GDM1 (cell line): ENCODE data around the gene POLN.
A peak's percentile ranks its signal among the peaks of the same experiment; 100 is the strongest.
"Not testable (repeated sequence)": the region's sequence is repeated elsewhere in the genome, so short reads cannot be mapped to it uniquely, and the experiment has no call there.

ENCODE experiments used
- DNase-seq: peaks from one replicate; lab custom pipeline; 2025; lab: John Stamatoyannopoulos, UW

The POLN gene

DNA sequence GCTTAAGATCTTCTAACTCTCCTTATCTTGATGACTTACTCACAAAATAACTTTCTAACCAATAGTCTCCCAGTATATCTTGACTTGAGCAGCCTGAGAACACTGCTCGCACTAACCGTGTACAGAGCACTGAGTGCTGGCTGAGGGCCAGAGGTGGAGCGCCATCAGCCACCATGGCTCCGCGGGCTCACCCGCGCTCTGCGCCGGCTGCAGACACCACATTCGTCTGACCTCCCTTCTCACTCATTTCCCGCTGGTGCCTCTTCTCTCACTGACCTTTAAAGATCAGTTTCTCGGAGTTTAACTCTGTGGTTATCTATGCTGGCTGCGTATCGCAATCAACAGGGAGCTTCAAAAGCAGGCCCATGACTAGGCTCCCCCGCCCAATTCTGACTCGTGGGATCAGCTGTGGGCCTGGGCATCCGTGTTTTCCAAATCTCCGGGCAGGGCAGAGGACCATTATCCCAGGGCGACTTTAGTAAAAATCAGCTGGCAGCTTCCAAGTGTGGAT lies 78.6 kb downstream of the POLN start:
- DNase-seq: no peak

DNA sequence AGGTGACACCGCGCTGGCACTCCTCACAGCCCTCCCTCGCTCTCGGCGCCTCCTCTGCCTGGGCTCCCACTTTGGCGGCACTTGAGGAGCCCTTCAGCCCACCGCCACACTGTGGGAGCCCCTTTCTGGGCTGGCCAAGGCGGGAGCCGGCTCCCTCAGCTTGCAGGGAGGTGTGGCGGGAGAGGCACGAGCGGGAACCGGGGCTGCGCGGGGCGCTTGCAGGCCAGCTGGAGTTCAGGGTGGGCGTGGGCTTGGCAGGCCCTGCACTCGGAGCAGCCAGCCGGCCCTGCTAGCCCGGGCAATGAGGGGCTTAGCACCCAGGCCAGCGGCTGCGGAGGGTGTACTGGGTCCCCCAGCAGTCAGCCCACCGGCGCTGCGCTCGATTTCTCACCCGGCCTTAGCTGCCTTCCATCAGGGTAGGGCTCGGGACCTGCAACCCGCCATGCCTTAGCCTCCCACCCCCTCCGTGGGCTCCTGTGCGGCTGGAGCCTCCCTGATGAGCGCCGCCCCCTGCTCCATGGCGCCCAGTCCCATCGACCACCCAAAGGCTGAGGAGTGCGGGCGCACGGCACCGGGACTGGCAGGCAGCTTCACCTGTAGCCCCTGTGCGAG lies 80.7 kb downstream of the POLN start:
- not testable (repeated sequence) for DNase-seq

- no peak for DNase-seq
These were observed 82.0 kb downstream of the POLN start for GRCh38 chr4:2159931-2160330.

- no peak for DNase-seq
These were observed 86.7 kb downstream of the POLN start for GRCh38 chr4:2155246-2155645.

GRCh38 chr4:2154215-2154740 lies 87.6 kb downstream of the POLN start:
- DNase-seq: no peak

DNA sequence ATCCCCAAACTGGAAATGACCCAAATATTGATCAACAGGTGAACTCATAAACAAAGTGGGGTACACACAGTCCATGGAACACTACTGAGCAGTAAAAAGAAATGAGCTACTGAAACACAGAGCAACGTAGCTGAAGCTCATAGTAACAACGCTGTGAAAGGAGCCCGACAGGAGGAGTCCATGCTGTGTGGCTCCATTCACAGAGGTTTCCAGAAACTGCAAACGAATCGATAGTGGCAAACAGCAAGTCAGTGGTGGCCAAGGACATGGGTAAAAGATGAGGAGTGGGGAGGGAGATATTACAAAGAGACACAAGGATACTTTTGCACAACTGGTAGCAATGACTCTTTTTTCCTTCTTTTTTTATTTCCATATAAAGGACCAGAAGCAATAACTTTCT lies 90.4 kb downstream of the POLN start:
- DNase-seq: no peak

GRCh38 chr4:2150076-2150475 lies 91.8 kb downstream of the POLN start:
- DNase-seq: no peak

GRCh38 chr4:2142630-2143427 lies 99.1 kb downstream of the POLN start:
- DNase-seq: no peak

DNA sequence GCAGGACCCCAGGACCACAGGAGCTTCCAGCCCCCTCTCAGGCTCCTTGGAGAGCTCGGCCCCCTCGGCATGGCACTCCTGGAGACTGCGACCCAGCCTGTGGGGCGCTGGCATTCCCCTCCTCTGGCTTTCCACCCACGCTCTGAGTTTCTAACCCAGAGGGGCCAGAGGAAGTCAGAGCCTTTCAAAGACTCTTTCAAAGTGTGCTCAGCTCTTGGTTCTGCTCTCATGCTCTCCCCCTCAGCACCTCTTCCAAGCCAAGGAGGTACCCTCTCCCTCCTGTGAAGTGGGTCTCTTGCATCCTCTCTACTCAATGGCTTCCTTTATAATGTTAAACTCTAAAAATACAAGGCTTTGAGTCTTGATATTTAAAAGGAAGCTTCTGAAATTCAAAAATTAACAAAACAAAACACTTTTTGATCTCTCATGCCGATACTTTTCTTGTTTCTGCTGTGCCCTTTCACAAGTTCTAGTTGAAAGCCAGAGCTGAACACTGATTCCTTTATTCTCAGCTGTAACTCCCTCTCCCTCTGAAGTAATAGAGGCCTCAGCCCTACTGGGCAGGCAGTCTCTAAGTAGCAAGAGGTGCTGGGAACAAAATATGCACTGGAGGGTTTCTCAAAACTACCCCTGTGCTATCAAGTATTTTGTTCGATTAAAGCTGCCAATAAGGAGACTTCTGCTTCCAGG lies 100.0 kb downstream of the POLN start:
- no peak for DNase-seq

DNA sequence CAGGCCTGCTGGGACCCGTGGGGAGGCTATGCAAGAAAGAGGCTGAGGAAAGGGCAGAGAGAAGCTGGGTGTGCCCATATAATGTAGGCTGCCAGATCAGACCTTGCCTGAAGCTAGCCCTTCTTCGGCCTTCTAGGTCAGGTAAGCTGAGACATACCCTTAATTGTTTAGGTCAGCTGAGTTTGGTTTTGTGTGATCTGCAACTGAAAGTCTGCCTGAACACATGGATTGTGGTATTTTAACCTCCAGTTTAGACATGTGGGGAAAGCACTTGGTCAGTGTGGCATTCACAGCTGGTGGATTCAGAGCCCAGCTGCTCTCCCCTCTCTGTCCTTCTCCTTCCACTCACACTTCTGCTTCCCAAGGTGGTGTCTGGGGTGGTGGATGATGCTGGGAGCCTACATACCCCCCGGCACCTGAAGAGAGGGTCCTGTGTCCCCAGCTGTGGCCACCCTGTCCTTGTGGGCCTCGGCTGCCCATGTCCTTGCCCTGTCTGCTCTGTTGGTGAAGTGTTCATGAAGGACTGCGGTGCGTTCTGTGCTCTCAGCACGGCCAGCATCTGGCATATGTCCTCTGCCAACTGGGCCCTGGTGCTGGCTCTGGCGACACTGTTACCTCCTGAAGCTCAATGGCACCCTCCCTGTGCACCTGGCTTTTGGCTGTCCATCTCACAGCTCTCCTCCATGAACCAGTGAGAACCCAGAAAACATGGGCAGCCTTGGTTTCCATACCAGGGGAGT lies 100.7 kb downstream of the POLN start:
- no peak for DNase-seq

DNA sequence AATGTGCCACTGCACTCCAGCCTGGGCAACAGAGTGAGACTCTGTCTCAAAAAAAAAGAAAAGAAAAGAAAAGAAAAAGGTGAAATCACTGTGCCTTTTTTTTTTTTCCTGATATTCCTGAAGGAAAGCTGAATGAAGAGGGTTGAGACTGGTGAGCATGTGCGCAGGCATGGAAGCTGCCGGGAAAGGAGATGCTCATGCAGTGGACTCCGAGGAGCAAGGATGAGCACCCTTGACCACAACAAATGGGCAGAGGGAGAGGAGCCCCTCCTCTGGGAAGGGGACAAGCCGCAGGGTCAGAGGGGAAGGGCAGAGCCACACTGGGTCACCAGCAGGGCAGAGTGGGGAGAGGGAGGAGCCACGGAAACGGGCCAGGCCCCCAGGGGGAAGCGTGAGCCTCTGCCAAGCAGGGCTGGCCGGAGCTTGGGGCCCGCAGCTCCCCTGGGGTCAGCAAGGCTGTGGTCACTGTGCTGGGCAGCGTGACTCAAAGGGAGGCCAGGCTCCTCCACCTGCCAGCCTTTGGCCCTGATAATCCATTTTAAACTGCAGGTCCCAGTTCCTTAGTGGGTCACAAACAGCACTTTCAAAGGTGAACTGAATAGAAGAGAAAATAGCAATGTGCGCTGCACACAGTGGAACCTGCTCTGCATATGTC lies 102.9 kb downstream of the POLN start:
- DNase-seq: no peak

DNA sequence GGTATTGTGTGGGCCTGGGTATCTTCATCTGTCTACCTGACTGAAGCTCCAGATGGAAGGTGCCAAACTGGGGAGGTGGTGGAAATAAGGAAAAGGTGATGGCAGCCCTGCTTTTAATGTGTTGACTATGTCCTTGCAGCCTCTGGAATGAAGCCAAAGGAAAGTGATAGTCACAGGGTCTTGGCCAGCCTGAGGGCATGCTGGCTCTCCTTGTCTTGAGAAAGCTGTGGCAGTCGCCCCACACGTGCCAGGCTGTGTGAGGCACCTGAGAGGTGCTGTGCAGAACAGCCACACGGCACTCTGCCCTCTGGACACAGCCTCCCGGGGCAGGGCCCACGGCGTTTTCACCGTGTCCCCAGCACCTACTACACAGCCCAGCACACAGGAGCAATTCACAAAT lies 105.2 kb downstream of the POLN start:
- no peak for DNase-seq

- DNase-seq: peak; percentile 14
These were observed 106.8 kb downstream of the POLN start for GRCh38 chr4:2135083-2135482.

DNA sequence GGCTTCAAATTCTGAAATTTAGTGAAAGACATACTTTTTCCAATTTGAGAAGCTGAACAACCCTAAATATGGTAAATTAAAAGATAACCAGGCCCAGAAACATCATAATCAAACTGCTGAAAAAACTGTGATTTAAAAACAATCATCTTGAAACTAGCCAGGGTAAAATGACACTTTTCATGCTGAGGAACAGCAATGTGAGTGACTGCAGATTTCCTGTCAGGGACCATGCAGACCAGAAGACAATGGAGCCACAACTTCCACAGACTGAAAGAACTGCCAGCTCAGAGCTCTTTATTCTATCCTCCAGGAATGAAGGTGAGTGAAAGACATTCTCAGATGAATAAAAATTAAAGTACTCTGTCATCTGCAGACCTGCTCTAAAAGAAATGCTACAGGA lies 109.5 kb downstream of the POLN start:
- DNase-seq: no peak

- no peak for DNase-seq
These were observed 114.2 kb downstream of the POLN start for GRCh38 chr4:2127609-2128332.

- DNase-seq: no peak
These were observed 115.4 kb downstream of the POLN start for GRCh38 chr4:2126309-2127043.

- DNase-seq: no peak
These were observed 116.1 kb downstream of the POLN start for GRCh38 chr4:2125831-2126230.

DNA sequence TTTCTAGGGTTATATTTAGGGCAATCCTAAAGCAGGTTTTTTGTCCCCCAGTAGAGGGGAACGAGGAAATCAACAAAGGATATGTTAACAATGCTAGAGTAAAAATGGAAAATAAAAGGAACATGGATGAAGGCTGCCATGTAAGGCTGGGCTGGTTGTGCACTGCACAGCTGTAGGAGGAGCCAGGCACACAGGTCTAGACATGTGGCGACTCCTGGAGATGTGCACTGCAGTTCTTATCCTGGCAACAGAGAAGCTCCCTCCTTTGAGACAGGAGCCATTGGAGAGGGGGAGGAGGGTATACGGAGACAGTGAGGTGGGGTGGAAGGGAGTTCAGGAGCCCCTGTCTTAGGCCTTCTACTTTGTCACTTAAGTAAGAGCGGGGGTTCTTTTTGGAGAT lies 116.9 kb downstream of the POLN start:
- DNase-seq: no peak

GRCh38 chr4:2116687-2117400 lies 125.1 kb downstream of the POLN start:
- DNase-seq: no peak
